Measurements from ENCODE around the gene HOXB8. TPM values are rescaled to one million over a fixed set of nuclear protein-coding genes. Genes with fewer than 3 reads are reported as not detected.

The HOXB8 gene
- total RNA-seq: not detected in 3 replicates
- long read RNA-seq: 0 reads

GRCh38 chr17:48615047-48615962, at the start of gene HOXB8:
HOXB8 (minus strand) TSS chr17:48615292; CDS start chr17:48614704, 588 bp downstream.
- H3K27ac Mint-ChIP-seq (ENCODE audit: unreplicated experiment): no peak within 1 kb of the TSS
- TF ChIP-seq, protein P1, sequence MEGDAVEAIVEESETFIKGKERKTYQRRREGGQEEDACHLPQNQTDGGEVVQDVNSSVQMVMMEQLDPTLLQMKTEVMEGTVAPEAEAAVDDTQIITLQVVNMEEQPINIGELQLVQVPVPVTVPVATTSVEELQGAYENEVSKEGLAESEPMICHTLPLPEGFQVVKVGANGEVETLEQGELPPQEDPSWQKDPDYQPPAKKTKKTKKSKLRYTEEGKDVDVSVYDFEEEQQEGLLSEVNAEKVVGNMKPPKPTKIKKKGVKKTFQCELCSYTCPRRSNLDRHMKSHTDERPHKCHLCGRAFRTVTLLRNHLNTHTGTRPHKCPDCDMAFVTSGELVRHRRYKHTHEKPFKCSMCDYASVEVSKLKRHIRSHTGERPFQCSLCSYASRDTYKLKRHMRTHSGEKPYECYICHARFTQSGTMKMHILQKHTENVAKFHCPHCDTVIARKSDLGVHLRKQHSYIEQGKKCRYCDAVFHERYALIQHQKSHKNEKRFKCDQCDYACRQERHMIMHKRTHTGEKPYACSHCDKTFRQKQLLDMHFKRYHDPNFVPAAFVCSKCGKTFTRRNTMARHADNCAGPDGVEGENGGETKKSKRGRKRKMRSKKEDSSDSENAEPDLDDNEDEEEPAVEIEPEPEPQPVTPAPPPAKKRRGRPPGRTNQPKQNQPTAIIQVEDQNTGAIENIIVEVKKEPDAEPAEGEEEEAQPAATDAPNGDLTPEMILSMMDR (IDR thresholded peaks at IDR 0.05): no peak
- no peaks in the 10 kb centered on the region for H3K9me3 Mint-ChIP-seq (ENCODE audit: low read depth)
- peaks cover 1% of the 10 kb centered on the region for H3K36me3 Mint-ChIP-seq (ENCODE audit: low read depth)
- H3K4me3 Mint-ChIP-seq (ENCODE audit: unreplicated experiment): no peak within 1 kb of the TSS
- H3K4me1 Mint-ChIP-seq (ENCODE audit: low read depth): peaks cover 16% of the 10 kb centered on the region
- peaks cover 82% of the 10 kb centered on the region for H3K27me3 Mint-ChIP-seq (ENCODE audit: low read depth)
- DNase-seq (ENCODE audit: low spot score): no peak

DNA sequence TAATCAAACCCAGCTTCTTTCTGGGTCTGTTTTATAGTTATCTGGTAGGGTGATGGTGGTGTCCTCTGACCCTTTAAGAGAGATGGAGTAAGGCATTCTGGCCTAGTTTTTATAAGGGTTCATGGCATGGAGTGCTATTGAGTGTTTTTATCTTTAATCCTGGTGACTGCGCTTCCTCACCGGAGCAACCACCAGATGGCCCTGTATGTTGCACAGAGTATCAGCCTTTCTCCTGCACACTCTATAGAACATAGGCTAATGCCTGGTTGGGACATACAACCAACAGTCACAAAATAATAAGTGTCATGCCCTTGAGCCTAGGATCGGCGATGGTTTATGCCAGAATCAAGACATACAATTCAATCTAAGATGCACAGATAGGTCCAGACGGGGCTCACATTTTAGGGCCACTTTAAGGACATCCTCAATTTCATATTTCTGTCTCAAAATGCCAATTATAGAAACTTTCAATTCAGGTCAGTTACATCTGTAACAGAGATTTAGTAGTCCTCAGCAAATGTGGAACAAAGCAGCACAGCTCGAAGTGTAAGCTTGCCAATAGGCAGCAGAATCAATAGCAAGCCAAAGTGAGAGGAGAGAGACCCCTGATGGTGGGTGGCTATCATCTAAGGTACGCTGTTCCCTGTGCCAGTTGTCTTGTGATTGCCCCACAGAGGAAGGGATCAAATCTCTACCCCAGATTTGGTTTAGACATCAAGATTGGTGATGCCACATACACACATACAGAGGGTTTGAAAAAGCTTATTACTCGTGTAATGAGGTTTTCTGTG, 48.2 kb upstream of the HOXB8 start:
- H3K4me1 Mint-ChIP-seq (ENCODE audit: low read depth): no peaks in the 10 kb centered on the region
- no peak overlapping the region for H3K4me3 Mint-ChIP-seq (ENCODE audit: unreplicated experiment)
- H3K27me3 Mint-ChIP-seq (ENCODE audit: low read depth): peaks cover 42% of the 10 kb centered on the region
- no peaks in the 10 kb centered on the region for H3K9me3 Mint-ChIP-seq (ENCODE audit: low read depth)
- no peak for DNase-seq (ENCODE audit: low spot score)
- TF ChIP-seq, protein P1 (IDR thresholded peaks at IDR 0.05): no peak
- peaks cover 2% of the 10 kb centered on the region for H3K36me3 Mint-ChIP-seq (ENCODE audit: low read depth)
- no peak overlapping the region for H3K27ac Mint-ChIP-seq (ENCODE audit: unreplicated experiment)

GRCh38 chr17:48655913-48656312, 40.8 kb upstream of the HOXB8 start:
- TF ChIP-seq, protein P1 (IDR thresholded peaks at IDR 0.05): no peak
- H3K4me1 Mint-ChIP-seq (ENCODE audit: low read depth): no peaks in the 10 kb centered on the region
- no peak overlapping the region for H3K27ac Mint-ChIP-seq (ENCODE audit: unreplicated experiment)
- H3K9me3 Mint-ChIP-seq (ENCODE audit: low read depth): peaks cover 6% of the 10 kb centered on the region
- H3K36me3 Mint-ChIP-seq (ENCODE audit: low read depth): no peaks in the 10 kb centered on the region
- no peak overlapping the region for H3K4me3 Mint-ChIP-seq (ENCODE audit: unreplicated experiment)
- DNase-seq (ENCODE audit: low spot score): no peak
- peaks cover 45% of the 10 kb centered on the region for H3K27me3 Mint-ChIP-seq (ENCODE audit: low read depth)

DNA sequence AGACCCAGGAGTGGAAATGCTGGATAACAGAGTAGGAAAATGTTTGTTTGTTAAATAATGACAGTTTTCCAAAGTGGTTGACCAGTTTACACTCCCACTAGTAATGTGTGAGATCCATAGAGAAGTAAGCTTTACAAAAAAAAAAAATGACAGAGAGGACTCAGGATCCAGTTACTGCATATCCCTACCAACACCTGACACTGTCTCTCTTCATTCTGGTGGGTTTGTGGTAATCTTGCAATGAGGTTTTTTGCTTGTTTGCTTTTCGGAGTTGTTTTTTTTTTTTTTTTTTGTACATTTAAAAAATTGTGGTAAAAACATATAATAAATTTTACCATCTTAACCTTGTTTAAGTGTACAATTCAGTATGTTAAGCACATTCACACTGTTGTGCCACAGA, 34.6 kb upstream of the HOXB8 start:
- peaks cover 6% of the 10 kb centered on the region for H3K9me3 Mint-ChIP-seq (ENCODE audit: low read depth)
- H3K27me3 Mint-ChIP-seq (ENCODE audit: low read depth): peaks cover 55% of the 10 kb centered on the region
- TF ChIP-seq, protein P1 (IDR thresholded peaks at IDR 0.05): no peak
- no peak overlapping the region for H3K27ac Mint-ChIP-seq (ENCODE audit: unreplicated experiment)
- no peaks in the 10 kb centered on the region for H3K36me3 Mint-ChIP-seq (ENCODE audit: low read depth)
- H3K4me3 Mint-ChIP-seq (ENCODE audit: unreplicated experiment): no peak overlapping the region
- DNase-seq (ENCODE audit: low spot score): no peak
- peaks cover 3% of the 10 kb centered on the region for H3K4me1 Mint-ChIP-seq (ENCODE audit: low read depth)

- Mint-ChIP-seq H3K27ac (ENCODE audit: unreplicated experiment) (no peak overlapping the region), H3K27me3 (ENCODE audit: low read depth) (peaks cover 67% of the 10 kb centered on the region), H3K4me1 (ENCODE audit: low read depth) (peaks cover 3% of the 10 kb centered on the region), H3K9me3 (ENCODE audit: low read depth) (peaks cover 6% of the 10 kb centered on the region), H3K36me3 (ENCODE audit: low read depth) (no peaks in the 10 kb centered on the region), H3K4me3 (ENCODE audit: unreplicated experiment) (no peak overlapping the region)
- TF ChIP-seq, protein P1 (IDR thresholded peaks at IDR 0.05): no peak
- no peak for DNase-seq (ENCODE audit: low spot score)
Measured at GRCh38 chr17:48647963-48648245, 32.8 kb upstream of the HOXB8 start.

Measured in chondrocyte (in vitro differentiated cells).